ENCODE measurements around the gene GSC2. TPM values are rescaled to one million over a fixed set of nuclear protein-coding genes. Genes with fewer than 3 reads are reported as not detected.

Gene GSC2
- total and polyA plus RNA-seq, 9 of the 15 experiments (the other 6 are each of a cell fraction or from before 2014, with no cell fraction given), result not detected

- TF ChIP-seq GATA2 (CRISPR knock-in tag; IDR thresholded peaks at IDR 0.05), result no peak
- no peak for TF ChIP-seq SMAD2 (IDR thresholded peaks at IDR 0.05; ENCODE audit: low read depth, low read length)
- TF ChIP-seq ERF (CRISPR knock-in tag; IDR thresholded peaks at IDR 0.05), result peak; percentile 59; the same call in 1 of the 2 replicates
- TF ChIP-seq E2F3 (CRISPR knock-in tag; IDR thresholded peaks at IDR 0.05), result no peak
- TF ChIP-seq MEF2D (tag; conservative IDR thresholded peaks at IDR 0.05; ENCODE audit: low read depth), result no peak
- TF ChIP-seq CEBPG (CRISPR knock-in tag; IDR thresholded peaks at IDR 0.05), result no peak
- 0 out of 4 replicates have a peak, but pooled peaks of 1 of the 2 experiments have one; percentile 22 for TF ChIP-seq CEBPG (tag; conservative IDR thresholded peaks at IDR 0.05 in 1 of 2, IDR thresholded peaks at IDR 0.05 in 1 of 2)
- no peak for TF ChIP-seq HOXB6 (CRISPR knock-in tag; IDR thresholded peaks at IDR 0.05; ENCODE audit: borderline replicate concordance)
- TF ChIP-seq TAF7 (tag; IDR thresholded peaks at IDR 0.05), result peak; percentile 56; the same call in 1 of the 2 replicates
- TF ChIP-seq SREBF1 (IDR thresholded peaks at IDR 0.05; ENCODE audit: borderline replicate concordance, low read depth, low read length), result peak; percentile 36; the same call in 1 of the 2 replicates
- no peak for TF ChIP-seq POLR2B (IDR thresholded peaks at IDR 0.05; ENCODE audit: low read depth, partially characterized antibody)
- TF ChIP-seq TFAM (CRISPR knock-in tag; conservative IDR thresholded peaks at IDR 0.05), result no peak
- TF ChIP-seq CREB3 (tag; conservative IDR thresholded peaks at IDR 0.05; ENCODE audit: low read depth), result no peak
- no peak for TF ChIP-seq HOMEZ (CRISPR knock-in tag; IDR thresholded peaks at IDR 0.05)
- no peak for TF ChIP-seq PTTG1 (tag; IDR thresholded peaks at IDR 0.05; ENCODE audit: low read depth)
- TF ChIP-seq SP2 (IDR thresholded peaks at IDR 0.05; ENCODE audit: extremely low read depth, low read depth, low read length, poor library complexity, severe bottlenecking), result peak; percentile 21
- no peak for TF ChIP-seq ZBTB1 (CRISPR knock-in tag; IDR thresholded peaks at IDR 0.05; ENCODE audit: borderline replicate concordance, low read depth)
- no peak for TF ChIP-seq CEBPZ (IDR thresholded peaks at IDR 0.05; ENCODE audit: borderline replicate concordance, low read depth, low read length)
- no peak for TF ChIP-seq NR3C1 (CRISPR knock-in tag; IDR thresholded peaks at IDR 0.05)
- no peak for TF ChIP-seq FOXK1 (CRISPR knock-in tag; IDR thresholded peaks at IDR 0.05; ENCODE audit: borderline replicate concordance)
- TF ChIP-seq TAL1 (IDR thresholded peaks at IDR 0.05), result no peak
Measured at GRCh38 chr22:19121631-19122142, 28.4 kb downstream of the GSC2 start (continued).

All from K562 (cell line).